Caco-2 (cell line): ENCODE results near the gene UBE2E1. TPM values are rescaled to one million over a fixed set of nuclear protein-coding genes. Genes with fewer than 3 reads are reported as not detected.

Experiments used
- BruUV-seq: library from RNA; stranded (reverse); fragments of 400-500 nt; replicated peaks from 2 replicates; lab custom pipeline; 2021; lab: Mats Ljungman, UMichigan
- CTCF ChIA-PET: fragments of 300-600 bp; sonication (Branson Sonifier 250); formaldehyde crosslinking; loops from one replicate; lab custom pipeline; 2022; ENCODE audit warnings: antibody characterized with exemption; lab: Charles Lee
- POLR2A ChIA-PET: fragments of 300-600 bp; sonication (Branson Sonifier 250); formaldehyde crosslinking; loops from one replicate; lab custom pipeline; 2022; ENCODE audit warnings: antibody characterized with exemption; lab: Charles Lee
- DNase-seq, 2 experiments: peaks; one replicate each; pipeline versions ENCODE4 v3.0.0 to v3.0.0-alpha.2; 2020 to 2022
- H3K27me3 ChIP-seq: replicated peaks from 2 replicates; pipeline ENCODE4 v1.6.0; 2011; ENCODE audit warnings: low read length; ENCODE audit not compliant: control insufficient read depth, insufficient read depth
- H3K36me3 ChIP-seq: 2 replicates; pipeline ENCODE4 v1.5.1; 2011; ENCODE audit warnings: low read length; ENCODE audit not compliant: control insufficient read depth, insufficient read depth
- H3K4me1 ChIP-seq: fragments of 250-450 bp; sonication (Bioruptor Pico); 2 replicates; pipeline ENCODE4 v1.5.1; 2020; ENCODE audit warnings: mild to moderate bottlenecking
- H3K4me3 ChIP-seq: 2 replicates; pipeline ENCODE4 v1.5.1; 2011; ENCODE audit warnings: low read depth, mild to moderate bottlenecking, control low read depth, low read length
- H3K9me3 ChIP-seq: fragments of 250-450 bp; sonication (Bioruptor Pico); 2 replicates; pipeline ENCODE4 v1.5.1; 2020; ENCODE audit warnings: mild to moderate bottlenecking, moderate library complexity
- H3K27ac Mint-ChIP-seq: one replicate; pipeline ENCODE4 v1.8.0; 2022; ENCODE audit warnings: mixed read lengths; ENCODE audit not compliant: unreplicated experiment
- H3K27me3 Mint-ChIP-seq: one replicate; pipeline ENCODE4 v1.8.0; 2022; ENCODE audit warnings: mixed read lengths; ENCODE audit not compliant: insufficient read depth, unreplicated experiment
- H3K36me3 Mint-ChIP-seq: one replicate; pipeline ENCODE4 v1.8.0; 2022; ENCODE audit warnings: mild to moderate bottlenecking, mixed read lengths; ENCODE audit not compliant: insufficient read depth, unreplicated experiment
- H3K4me1 Mint-ChIP-seq: one replicate; pipeline ENCODE4 v1.8.0; 2022; ENCODE audit warnings: low read depth, mixed read lengths; ENCODE audit not compliant: unreplicated experiment
- H3K4me3 Mint-ChIP-seq: one replicate; pipeline ENCODE4 v1.8.0; 2022; ENCODE audit warnings: mild to moderate bottlenecking, moderate library complexity, mixed read lengths; ENCODE audit not compliant: unreplicated experiment
- H3K9me3 Mint-ChIP-seq: one replicate; pipeline ENCODE4 v1.8.0; 2022; ENCODE audit warnings: mixed read lengths; ENCODE audit not compliant: unreplicated experiment
- intact Hi-C: fragments of 100-400 bp; cut with micrococcal nuclease; formaldehyde crosslinking; loops from one replicate; pipeline ENCODE4 v1.10.0; 2022; ENCODE audit not compliant: unreplicated experiment
- total RNA-seq: library from RNA; stranded (reverse); gene quantifications from 2 replicates; pipeline ENCODE4 v1.2.3, GENCODE V29; 2022
- TF ChIP-seq, protein P1 (sequence below), 2 experiments: fragments of 200-600 bp in 1 of 2; IDR thresholded peaks; 1 replicate in 1 of 2; 2 replicates in 1 of 2; pipeline versions ENCODE4 v1.5.1 to v1.8.0; 2011 to 2022; ENCODE audit warnings: antibody characterized with exemption in 1 of 2, control low read depth in 1 of 2, inconsistent platforms in 1 of 2, low read depth in 1 of 2, low read length in 1 of 2, mild to moderate bottlenecking in 1 of 2, moderate library complexity in 1 of 2; ENCODE audit not compliant: insufficient read depth in 1 of 2, severe bottlenecking in 1 of 2, unreplicated experiment in 1 of 2

UBE2E1 gene
- total RNA-seq, 1 experiment from 2014 or later = 104 TPM

DNA sequence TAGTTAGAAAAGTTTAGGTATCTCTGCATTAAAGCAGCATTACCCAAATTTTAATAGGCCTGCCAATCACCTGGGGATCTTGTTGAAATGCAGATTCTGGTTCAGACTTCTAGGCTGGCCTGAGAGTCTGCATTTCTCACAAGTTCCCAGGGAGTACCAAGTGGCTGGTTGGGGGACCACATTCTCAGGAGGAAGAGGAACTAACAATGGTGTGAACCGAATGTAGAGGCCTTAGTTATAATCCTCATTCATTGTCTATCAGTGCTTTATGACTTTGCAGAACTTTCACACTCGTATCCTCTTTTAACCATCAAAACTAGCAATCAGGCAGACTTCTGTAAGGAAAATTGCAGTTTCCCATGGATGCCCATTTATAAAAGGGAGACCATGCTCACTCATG is 38.2 kb upstream of the UBE2E1 start:
- H3K36me3 Mint-ChIP-seq = no peaks in the 10 kb centered on the region
- DNase-seq = no peak
- no peak overlapping the region for H3K27ac Mint-ChIP-seq
- no peak overlapping the region for H3K4me3 ChIP-seq
- intact Hi-C loops = loop anchor here (10.0 kb wide), 1 partner anchor 243 kb away; no protein-coding TSS in a partner anchor
- H3K9me3 Mint-ChIP-seq = no peaks in the 10 kb centered on the region
- H3K27me3 ChIP-seq = no peaks in the 10 kb centered on the region
- ChIA-PET POLR2A (no interaction called here), CTCF (no interaction called here)
- no peak overlapping the region for H3K4me3 Mint-ChIP-seq
- H3K27me3 Mint-ChIP-seq = no peaks in the 10 kb centered on the region
- H3K4me1 ChIP-seq = no peaks in the 10 kb centered on the region
- TF ChIP-seq, protein P1, sequence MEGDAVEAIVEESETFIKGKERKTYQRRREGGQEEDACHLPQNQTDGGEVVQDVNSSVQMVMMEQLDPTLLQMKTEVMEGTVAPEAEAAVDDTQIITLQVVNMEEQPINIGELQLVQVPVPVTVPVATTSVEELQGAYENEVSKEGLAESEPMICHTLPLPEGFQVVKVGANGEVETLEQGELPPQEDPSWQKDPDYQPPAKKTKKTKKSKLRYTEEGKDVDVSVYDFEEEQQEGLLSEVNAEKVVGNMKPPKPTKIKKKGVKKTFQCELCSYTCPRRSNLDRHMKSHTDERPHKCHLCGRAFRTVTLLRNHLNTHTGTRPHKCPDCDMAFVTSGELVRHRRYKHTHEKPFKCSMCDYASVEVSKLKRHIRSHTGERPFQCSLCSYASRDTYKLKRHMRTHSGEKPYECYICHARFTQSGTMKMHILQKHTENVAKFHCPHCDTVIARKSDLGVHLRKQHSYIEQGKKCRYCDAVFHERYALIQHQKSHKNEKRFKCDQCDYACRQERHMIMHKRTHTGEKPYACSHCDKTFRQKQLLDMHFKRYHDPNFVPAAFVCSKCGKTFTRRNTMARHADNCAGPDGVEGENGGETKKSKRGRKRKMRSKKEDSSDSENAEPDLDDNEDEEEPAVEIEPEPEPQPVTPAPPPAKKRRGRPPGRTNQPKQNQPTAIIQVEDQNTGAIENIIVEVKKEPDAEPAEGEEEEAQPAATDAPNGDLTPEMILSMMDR (IDR thresholded peaks at IDR 0.05; ENCODE audit: insufficient read depth in 1 of 2, low read depth in 1 of 2, low read length in 1 of 2, severe bottlenecking in 1 of 2, unreplicated experiment in 1 of 2) = no peak
- no TSS peak for BruUV-seq
- H3K36me3 ChIP-seq = no peaks in the 10 kb centered on the region
- H3K4me1 Mint-ChIP-seq = no peaks in the 10 kb centered on the region
- H3K9me3 ChIP-seq = no peaks in the 10 kb centered on the region

DNA sequence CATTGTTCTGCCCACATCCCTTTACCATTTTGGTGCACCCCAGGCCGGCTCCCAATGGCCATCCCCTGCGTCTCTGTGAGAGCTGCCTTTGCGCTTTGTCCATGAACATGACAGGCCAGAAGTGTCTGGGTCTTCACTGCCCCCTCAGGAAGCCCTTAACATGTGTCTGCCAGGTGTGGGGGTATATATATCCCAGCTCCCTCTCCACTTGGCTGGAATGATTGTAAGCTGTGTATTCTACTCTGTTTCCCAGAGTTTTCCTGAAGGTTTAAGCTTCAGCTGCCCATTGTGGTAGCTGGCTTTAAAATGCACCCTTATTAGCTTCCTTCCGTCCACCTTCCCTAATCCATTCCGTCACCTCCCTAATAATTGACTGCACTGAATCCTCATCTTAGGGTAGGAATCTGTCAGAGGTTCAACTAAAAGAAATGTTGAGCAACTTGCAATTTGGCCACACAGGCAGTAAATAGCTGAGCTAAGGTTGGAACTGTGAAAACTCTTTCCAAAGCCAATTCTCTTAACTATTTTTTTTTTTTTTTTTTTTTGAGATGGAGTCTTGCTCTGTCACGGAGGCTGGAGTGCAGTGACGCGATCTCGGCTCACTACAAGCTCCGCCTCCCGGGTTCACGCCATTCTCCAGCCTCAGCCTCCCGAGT is 30.4 kb upstream of the UBE2E1 start:
- ChIA-PET CTCF (interaction anchor here (1.1 kb wide), 1 partner anchor 24 kb away, joined by 3 read pairs; no protein-coding TSS in a partner anchor), POLR2A (no interaction called here)
- Histone ChIP-seq H3K27me3 (no peaks in the 10 kb centered on the region), H3K4me1 (no peaks in the 10 kb centered on the region), H3K4me3 (no peak overlapping the region), H3K36me3 (no peaks in the 10 kb centered on the region), H3K9me3 (no peaks in the 10 kb centered on the region)
- Mint-ChIP-seq H3K27me3 (no peaks in the 10 kb centered on the region), H3K27ac (no peak overlapping the region), H3K36me3 (no peaks in the 10 kb centered on the region), H3K9me3 (no peaks in the 10 kb centered on the region), H3K4me3 (no peak overlapping the region), H3K4me1 (no peaks in the 10 kb centered on the region)
- intact Hi-C loops = no loop called here
- no peak for DNase-seq
- TF ChIP-seq, protein P1 (IDR thresholded peaks at IDR 0.05; ENCODE audit: insufficient read depth in 1 of 2, low read depth in 1 of 2, low read length in 1 of 2, severe bottlenecking in 1 of 2, unreplicated experiment in 1 of 2) = no peak
- BruUV-seq = no TSS peak

GRCh38 chr3:23776352-23776891 is 29.3 kb upstream of the UBE2E1 start:
- H3K36me3 ChIP-seq = no peaks in the 10 kb centered on the region
- no peaks in the 10 kb centered on the region for H3K9me3 ChIP-seq
- H3K27me3 ChIP-seq = no peaks in the 10 kb centered on the region
- BruUV-seq = no TSS peak
- Mint-ChIP-seq H3K27ac (no peak overlapping the region), H3K4me1 (no peaks in the 10 kb centered on the region), H3K27me3 (no peaks in the 10 kb centered on the region), H3K9me3 (no peaks in the 10 kb centered on the region), H3K4me3 (no peak overlapping the region), H3K36me3 (no peaks in the 10 kb centered on the region)
- DNase-seq = no peak
- intact Hi-C loops = no loop called here
- TF ChIP-seq, protein P1 (IDR thresholded peaks at IDR 0.05; ENCODE audit: insufficient read depth in 1 of 2, low read depth in 1 of 2, low read length in 1 of 2, severe bottlenecking in 1 of 2, unreplicated experiment in 1 of 2) = no peak
- ChIA-PET POLR2A (no interaction called here), CTCF (no interaction called here)
- no peak overlapping the region for H3K4me3 ChIP-seq
- no peaks in the 10 kb centered on the region for H3K4me1 ChIP-seq
